ENCODE measurements around the gene TMEM131.
A peak's percentile ranks its signal among the peaks of the same experiment; 100 is the strongest.

TMEM131 gene

GRCh38 chr2:97736185-97736584 is 259.6 kb downstream of the TMEM131 start:
- DNase-seq: no peak

- DNase-seq: no peak
Observed at GRCh38 chr2:97735161-97735561, 260.6 kb downstream of the TMEM131 start.

- DNase-seq: no peak
Observed at GRCh38 chr2:97734061-97735051, 261.4 kb downstream of the TMEM131 start.

- no peak for DNase-seq
Observed at GRCh38 chr2:97733341-97734035, 262.3 kb downstream of the TMEM131 start.

- no peak for DNase-seq
Observed at GRCh38 chr2:97732436-97733340, 263.1 kb downstream of the TMEM131 start.

GRCh38 chr2:97731274-97732020 is 264.3 kb downstream of the TMEM131 start:
- DNase-seq: no peak

- DNase-seq: no peak
Observed at GRCh38 chr2:97730245-97730644, 265.5 kb downstream of the TMEM131 start.

- peak; percentile 37 for DNase-seq
Observed at GRCh38 chr2:97728091-97728731, 267.5 kb downstream of the TMEM131 start.

- DNase-seq: no peak
Observed at GRCh38 chr2:97727296-97727695, 268.5 kb downstream of the TMEM131 start.

GRCh38 chr2:97726261-97727064 is 269.3 kb downstream of the TMEM131 start:
- no peak for DNase-seq

GRCh38 chr2:97724946-97725688 is 270.6 kb downstream of the TMEM131 start:
- no peak for DNase-seq

- no peak for DNase-seq
Observed at GRCh38 chr2:97724501-97724900, 271.2 kb downstream of the TMEM131 start.

- no peak for DNase-seq
Observed at GRCh38 chr2:97724073-97724410, 271.7 kb downstream of the TMEM131 start.

GRCh38 chr2:97723156-97724072 is 272.3 kb downstream of the TMEM131 start:
- DNase-seq: no peak

- DNase-seq: no peak
Observed at GRCh38 chr2:97722227-97722626, 273.5 kb downstream of the TMEM131 start.

GRCh38 chr2:97720746-97721145 is 275.0 kb downstream of the TMEM131 start:
- no peak for DNase-seq

GRCh38 chr2:97719362-97720155 is 276.2 kb downstream of the TMEM131 start:
- DNase-seq: no peak

- no peak for DNase-seq
Observed at GRCh38 chr2:97718942-97719341, 276.8 kb downstream of the TMEM131 start.

All from stimulated activated CD4-positive, alpha-beta T cell treated with anti-CD3 and anti-CD28 coated beads, Interleukin-15, amount 100 ng/mL, for 24 hours (primary cell).